GM19025 (cell line): ENCODE measurements around the gene POLR1A.

Source experiments
- ATAC-seq: cut with Tn5 transposase; IDR thresholded peaks from one replicate; pipeline ENCODE4 v1.9.1; 2021; ENCODE audit warnings: mild to moderate bottlenecking, low read depth, moderate library complexity; ENCODE audit not compliant: unreplicated experiment

POLR1A gene

GRCh38 chr2:86066007-86066578 lies 39.6 kb downstream of the POLR1A start:
- no peak for ATAC-seq

GRCh38 chr2:86065512-86065911 lies 40.2 kb downstream of the POLR1A start:
- no peak for ATAC-seq

- no peak for ATAC-seq
Observed at GRCh38 chr2:86064006-86064405, 41.7 kb downstream of the POLR1A start.

GRCh38 chr2:86062043-86062442 lies 43.6 kb downstream of the POLR1A start:
- ATAC-seq = no peak

GRCh38 chr2:86056590-86057331 lies 48.9 kb downstream of the POLR1A start:
- no peak for ATAC-seq

- no peak for ATAC-seq
Observed at GRCh38 chr2:86055314-86055713, 50.4 kb downstream of the POLR1A start.

- no peak for ATAC-seq
Observed at GRCh38 chr2:86054535-86055082, 51.1 kb downstream of the POLR1A start.

GRCh38 chr2:86053166-86053565 lies 52.5 kb downstream of the POLR1A start:
- no peak for ATAC-seq

- no peak for ATAC-seq
Observed at GRCh38 chr2:86052676-86053075, 53.0 kb downstream of the POLR1A start.

- ATAC-seq = no peak
Observed at GRCh38 chr2:86052265-86052664, 53.4 kb downstream of the POLR1A start.

- ATAC-seq = no peak
Observed at GRCh38 chr2:86050301-86050700, 55.4 kb downstream of the POLR1A start.

- no peak for ATAC-seq
Observed at GRCh38 chr2:86049529-86049928, 56.2 kb downstream of the POLR1A start.

- ATAC-seq = no peak
Observed at GRCh38 chr2:86048888-86049287, 56.8 kb downstream of the POLR1A start.

GRCh38 chr2:86048383-86048701 lies 57.3 kb downstream of the POLR1A start:
- ATAC-seq = no peak

- no peak for ATAC-seq
Observed at GRCh38 chr2:86047575-86048382, 57.9 kb downstream of the POLR1A start.

GRCh38 chr2:86045541-86045940 lies 60.1 kb downstream of the POLR1A start:
- no peak for ATAC-seq

GRCh38 chr2:86044614-86045013 lies 61.1 kb downstream of the POLR1A start:
- ATAC-seq = no peak

GRCh38 chr2:86044045-86044444 lies 61.6 kb downstream of the POLR1A start:
- no peak for ATAC-seq

GRCh38 chr2:86042256-86043168 lies 63.2 kb downstream of the POLR1A start:
- ATAC-seq = no peak

GRCh38 chr2:86039963-86040655 lies 65.6 kb downstream of the POLR1A start:
- no peak for ATAC-seq
